Effector memory CD4-positive, alpha-beta T cell (primary cell): Measurements from ENCODE around the gene MOV10L1.

Source experiments
- DNase-seq, 3 donors: peaks; one replicate each; pipeline ENCODE4 v3.0.0-alpha.2; 2020
- H3K27ac ChIP-seq: 2 replicates; pipeline ENCODE4 v1.7.0; 2013; ENCODE audit warnings: mild to moderate bottlenecking, low read length, moderate library complexity; ENCODE audit not compliant: insufficient read depth, poor library complexity, severe bottlenecking
- H3K27me3 ChIP-seq: replicated peaks from 2 replicates; pipeline ENCODE4 v1.7.0; 2013; ENCODE audit warnings: mild to moderate bottlenecking, low read length; ENCODE audit not compliant: insufficient read depth, control insufficient read depth, poor library complexity, severe bottlenecking
- H3K36me3 ChIP-seq: 2 replicates; pipeline ENCODE4 v1.7.0; 2013; ENCODE audit warnings: mild to moderate bottlenecking, low read length, moderate library complexity; ENCODE audit not compliant: control insufficient read depth, insufficient read depth
- H3K4me1 ChIP-seq: 2 replicates; pipeline ENCODE4 v1.7.0; 2013; ENCODE audit warnings: low read length, mild to moderate bottlenecking; ENCODE audit not compliant: control insufficient read depth, insufficient read depth, poor library complexity, severe bottlenecking
- H3K4me3 ChIP-seq: 2 replicates; pipeline ENCODE4 v1.7.0; 2013; ENCODE audit warnings: low read length, low read depth, mild to moderate bottlenecking; ENCODE audit not compliant: insufficient read depth, poor library complexity, severe bottlenecking
- H3K9me3 ChIP-seq: 2 replicates; pipeline ENCODE4 v1.7.0; 2013; ENCODE audit warnings: mild to moderate bottlenecking, low read length, moderate library complexity; ENCODE audit not compliant: control insufficient read depth

The MOV10L1 gene

GRCh38 chr22:50210378-50211139, 120.8 kb downstream of the MOV10L1 start:
- Histone ChIP-seq H3K9me3 (no peaks in the 10 kb centered on the region), H3K27me3 (no peaks in the 10 kb centered on the region), H3K36me3 (peaks cover 53% of the 10 kb centered on the region), H3K27ac (no peak overlapping the region), H3K4me1 (peaks cover 5% of the 10 kb centered on the region), H3K4me3 (no peak overlapping the region)
- no peak for DNase-seq

DNA sequence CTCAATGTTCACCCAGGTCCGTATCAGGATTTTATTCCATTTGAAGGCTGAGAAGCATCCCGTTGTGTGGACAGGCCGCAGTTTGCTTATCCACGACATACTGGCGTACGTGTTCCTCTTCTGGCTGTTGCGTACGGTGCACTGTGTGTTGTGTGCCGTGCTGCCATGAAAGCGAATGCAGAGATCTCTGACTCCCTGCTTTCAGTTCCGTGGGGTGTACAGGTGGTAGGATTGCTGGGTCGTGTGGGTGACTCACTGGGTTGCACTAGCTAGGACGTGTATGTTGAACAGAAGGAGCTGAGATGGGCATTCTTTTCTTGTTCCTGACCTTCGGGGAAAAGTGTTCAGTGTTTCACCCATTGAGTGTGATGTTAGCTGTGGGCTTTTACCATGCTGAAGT, 121.3 kb downstream of the MOV10L1 start:
- Histone ChIP-seq H3K36me3 (peaks cover 58% of the 10 kb centered on the region), H3K9me3 (no peaks in the 10 kb centered on the region), H3K4me1 (peaks cover 5% of the 10 kb centered on the region), H3K4me3 (no peak overlapping the region), H3K27ac (no peak overlapping the region), H3K27me3 (no peaks in the 10 kb centered on the region)
- DNase-seq: no peak
